Neural progenitor cell (in vitro differentiated cells): ENCODE measurements around the gene EEF2KMT.
"Not testable (repeated sequence)": the region's sequence is repeated elsewhere in the genome, so short reads cannot be mapped to it uniquely, and the experiment has no call there.

Source experiments
- CTCF ChIP-seq: fragments of 200-600 bp; sonication (generic); IDR thresholded peaks from 2 replicates; pipeline ENCODE4 v1.5.1; 2017; ENCODE audit warnings: antibody characterized with exemption, mild to moderate bottlenecking
- EZH2 ChIP-seq: fragments of 200-600 bp; sonication (generic); IDR thresholded peaks from 2 replicates; pipeline ENCODE4 v1.6.1; 2017; ENCODE audit warnings: antibody characterized with exemption, mild to moderate bottlenecking, moderate library complexity
- EZH2phosphoT487 ChIP-seq: fragments of 200-600 bp; sonication (generic); IDR thresholded peaks from 2 replicates; pipeline ENCODE4 v1.6.1; 2017; ENCODE audit warnings: antibody characterized with exemption

- TF ChIP-seq CTCF, EZH2, EZH2phosphoT487: not testable (repeated sequence)
Measured at GRCh38 chr16:5084099-5084731, 13.4 kb downstream of the EEF2KMT start.
